ENCODE data around the gene FBXW11.

GRCh38 chr5:171989946-171990712 is 16.3 kb downstream of the FBXW11 start:
- TF ChIP-seq EZH2 (conservative IDR thresholded peaks at IDR 0.05; ENCODE audit: low read depth, low read length) (no peak), BRF2 (CRISPR knock-in tag; IDR thresholded peaks at IDR 0.05) (no peak), ZNF513 (CRISPR knock-in tag; conservative IDR thresholded peaks at IDR 0.05) (no peak), NCOA2 (CRISPR knock-in tag; IDR thresholded peaks at IDR 0.05) (no peak), ATF1 (CRISPR knock-in tag; IDR thresholded peaks at IDR 0.05) (no peak), ZBTB7A (CRISPR knock-in tag; IDR thresholded peaks at IDR 0.05) (no peak), USF2 (IDR thresholded peaks at IDR 0.05; ENCODE audit: low read depth, low read length) (no peak), USF2 (CRISPR knock-in tag; IDR thresholded peaks at IDR 0.05; ENCODE audit: borderline replicate concordance) (no peak), JUND (CRISPR knock-in tag; IDR thresholded peaks at IDR 0.05) (no peak), FOSL2 (CRISPR knock-in tag; IDR thresholded peaks at IDR 0.05) (no peak), RXRB (CRISPR knock-in tag; IDR thresholded peaks at IDR 0.05; ENCODE audit: borderline replicate concordance) (no peak), FOXM1 (CRISPR knock-in tag; IDR thresholded peaks at IDR 0.05) (no peak), TRIM24 (CRISPR knock-in tag; IDR thresholded peaks at IDR 0.05) (no peak), ZNF253 (CRISPR knock-in tag; IDR thresholded peaks at IDR 0.05; ENCODE audit: borderline replicate concordance) (no peak)

All from HepG2 (cell line).